HS-5 (cell line): ENCODE results near the gene EBPL.
A peak's percentile ranks its signal among the peaks of the same experiment; 100 is the strongest.

Experiments
- DNase-seq: peaks from one replicate; pipeline ENCODE4 v3.0.0-alpha.2; 2012; ENCODE audit warnings: low read depth

EBPL gene

GRCh38 chr13:49676581-49677298, 14.5 kb downstream of the EBPL start:
- DNase-seq, result no peak

- no peak for DNase-seq
These were observed 20.5 kb downstream of the EBPL start for GRCh38 chr13:49670828-49671227.

DNA sequence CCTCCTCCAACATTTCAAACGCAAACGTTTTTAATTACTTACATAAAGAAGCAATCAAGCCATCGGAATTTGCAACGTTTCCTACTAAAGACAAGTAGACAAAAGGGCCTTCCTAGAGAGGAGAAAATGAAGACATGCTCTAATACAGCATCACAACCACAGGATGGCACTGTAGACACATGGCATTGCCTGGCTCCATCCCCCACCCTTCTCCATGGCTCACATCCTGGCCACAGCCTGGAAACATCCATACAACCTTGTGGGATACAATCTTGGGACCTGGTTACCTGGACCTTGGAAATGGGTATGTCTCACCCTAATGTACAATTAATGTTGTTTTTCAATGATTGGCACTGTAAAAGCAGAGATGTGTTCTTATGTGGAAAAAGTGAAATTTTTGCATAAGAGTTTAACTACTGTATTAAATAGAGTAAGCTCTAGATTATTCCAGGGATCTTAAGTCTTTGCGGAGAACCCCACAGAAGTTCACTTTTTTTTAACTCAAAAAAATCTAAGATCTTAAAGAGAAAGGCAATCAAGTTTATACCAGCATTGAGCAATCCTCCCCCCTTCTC, 21.5 kb downstream of the EBPL start:
- no peak for DNase-seq

GRCh38 chr13:49667773-49668172, 23.5 kb downstream of the EBPL start:
- no peak for DNase-seq

DNA sequence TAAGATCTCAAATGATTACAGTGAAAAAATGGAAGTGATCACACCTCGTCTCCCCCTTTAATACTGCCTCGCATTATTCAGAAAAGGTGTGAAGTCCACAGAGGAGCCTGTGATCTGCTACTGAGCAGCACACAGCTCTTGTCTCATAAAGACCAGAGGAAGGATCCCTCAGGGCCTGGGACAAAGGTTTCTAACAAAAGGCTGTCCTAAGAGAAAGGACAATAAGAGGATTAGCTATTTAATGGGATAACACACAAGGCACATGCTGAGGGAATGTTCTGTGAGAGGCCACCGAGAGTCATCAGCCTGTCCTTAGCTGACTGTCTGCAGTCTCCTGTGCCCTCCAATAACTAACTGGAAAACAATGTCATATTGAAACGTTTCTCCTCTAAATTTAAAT, 26.7 kb downstream of the EBPL start:
- DNase-seq, result no peak

DNA sequence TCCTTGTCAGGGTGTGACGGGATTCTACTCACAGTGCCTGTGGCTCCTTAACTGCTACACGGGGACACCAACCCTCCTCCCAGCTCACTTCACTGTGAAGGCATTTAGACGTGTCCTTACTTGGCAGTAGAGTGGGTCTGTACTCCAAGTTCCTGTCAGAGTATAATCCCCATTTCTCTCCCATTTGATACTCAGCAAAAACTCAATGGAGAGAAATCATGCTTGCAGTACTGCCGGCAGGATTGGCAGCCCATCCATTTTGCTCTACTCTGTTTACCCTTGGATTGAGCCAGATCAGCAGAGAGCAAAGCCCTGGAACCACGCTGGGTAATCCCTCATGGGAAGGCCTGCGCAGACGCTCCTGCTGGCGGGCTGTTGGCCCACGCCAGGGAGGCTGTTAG, 34.0 kb downstream of the EBPL start:
- DNase-seq, result no peak

- no peak for DNase-seq
These were observed 35.4 kb downstream of the EBPL start for GRCh38 chr13:49655906-49656305.

- DNase-seq, result no peak
These were observed 37.3 kb downstream of the EBPL start for GRCh38 chr13:49654011-49654410.

- no peak for DNase-seq
These were observed 37.8 kb downstream of the EBPL start for GRCh38 chr13:49653478-49653877.

- no peak for DNase-seq
These were observed 38.7 kb downstream of the EBPL start for GRCh38 chr13:49652355-49653305.

- no peak for DNase-seq
These were observed 39.5 kb downstream of the EBPL start for GRCh38 chr13:49651570-49652354.

GRCh38 chr13:49649963-49650312, 41.3 kb downstream of the EBPL start:
- DNase-seq, result no peak

- no peak for DNase-seq
These were observed 41.9 kb downstream of the EBPL start for GRCh38 chr13:49649244-49649962.

DNA sequence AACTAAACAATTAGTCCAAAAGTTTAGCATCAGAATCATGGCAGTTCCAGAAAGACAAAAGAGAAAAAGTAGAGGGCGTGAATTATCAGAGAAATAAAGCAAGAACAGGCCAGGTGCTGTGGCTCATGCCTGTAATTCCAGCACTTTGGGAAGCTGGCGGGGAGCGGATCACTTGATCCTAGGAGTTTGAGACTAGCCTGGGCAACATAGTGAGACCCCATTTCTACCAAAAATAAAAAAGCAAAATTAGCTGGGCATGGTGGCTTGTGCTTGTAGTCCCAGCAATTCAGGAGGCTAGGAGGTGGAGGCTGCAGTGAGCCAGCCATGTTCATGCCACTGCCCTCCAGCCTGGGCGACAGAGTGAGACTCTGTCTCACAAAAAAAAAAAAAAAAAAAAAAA, 44.6 kb downstream of the EBPL start:
- no peak for DNase-seq

DNA sequence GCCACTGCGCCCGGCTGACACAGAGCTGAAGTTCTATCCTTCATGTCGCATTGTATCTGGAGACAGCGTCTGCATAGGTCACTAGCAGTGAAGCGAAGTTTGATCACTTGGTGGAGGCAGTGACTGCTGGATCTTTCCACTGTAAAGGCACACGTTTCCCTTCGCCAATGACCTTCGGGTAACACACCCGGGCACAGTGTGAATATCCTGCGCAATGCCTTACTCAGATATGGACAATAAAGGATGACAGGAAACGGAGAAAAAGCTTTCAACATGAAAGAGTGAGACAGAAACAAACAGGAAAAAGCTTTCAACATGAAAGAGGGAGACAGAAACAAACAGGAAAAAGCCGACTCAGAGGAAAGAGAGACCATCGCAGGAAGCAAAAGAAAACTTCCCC, 45.8 kb downstream of the EBPL start:
- DNase-seq, result no peak

DNA sequence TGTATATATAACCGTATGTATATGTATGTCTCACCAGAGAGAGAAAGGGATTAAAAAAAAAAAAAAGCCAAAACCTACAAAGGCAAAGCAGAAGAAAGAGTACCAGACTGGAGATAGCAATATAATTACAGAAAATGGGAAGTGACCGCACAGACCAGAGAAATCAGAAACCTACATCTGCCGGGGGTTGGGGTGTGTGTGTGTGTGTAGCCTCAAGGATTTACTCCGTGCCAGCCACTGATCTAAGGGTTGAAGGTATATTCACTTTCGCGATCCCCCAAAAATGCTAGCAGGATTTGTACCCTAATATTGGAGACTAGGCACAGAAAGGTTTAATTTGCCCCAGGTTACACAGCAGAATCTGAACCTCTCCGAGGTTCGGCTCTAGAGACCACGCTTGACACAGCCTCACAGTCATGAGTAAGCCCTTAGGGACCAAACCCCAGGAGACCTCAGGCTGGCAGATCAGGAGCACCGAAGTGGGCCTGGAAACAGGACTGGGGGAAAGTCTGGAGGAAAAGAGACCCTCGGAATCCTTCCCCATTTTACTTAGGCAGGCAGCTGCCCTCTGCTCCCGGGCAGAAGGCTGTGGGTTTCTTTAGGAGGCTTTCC, 48.1 kb downstream of the EBPL start:
- no peak for DNase-seq

DNA sequence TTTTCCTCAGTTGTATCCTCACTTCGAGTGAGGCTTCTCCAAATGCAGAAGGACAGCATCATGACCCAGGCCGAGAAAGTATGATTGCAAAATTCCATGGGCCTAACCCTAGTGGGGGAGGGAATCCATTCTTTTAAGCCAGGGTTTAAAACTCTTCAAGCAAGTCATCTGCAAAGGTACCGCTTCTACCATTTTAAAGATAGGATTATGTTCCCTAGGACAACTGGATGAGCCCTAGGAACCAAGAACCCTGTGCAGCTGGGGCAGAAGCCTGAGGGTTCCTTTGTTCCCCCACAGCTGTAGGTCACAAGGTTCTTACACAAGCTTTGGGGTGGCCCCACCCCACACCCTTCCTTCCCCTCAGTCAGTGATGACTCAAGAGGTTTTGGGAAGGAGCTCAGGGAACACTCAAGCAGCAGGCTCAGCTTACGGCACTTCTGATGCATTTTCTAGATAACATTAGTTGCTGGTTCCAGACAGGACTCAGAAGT, 49.4 kb downstream of the EBPL start:
- DNase-seq, result peak; percentile 28

DNA sequence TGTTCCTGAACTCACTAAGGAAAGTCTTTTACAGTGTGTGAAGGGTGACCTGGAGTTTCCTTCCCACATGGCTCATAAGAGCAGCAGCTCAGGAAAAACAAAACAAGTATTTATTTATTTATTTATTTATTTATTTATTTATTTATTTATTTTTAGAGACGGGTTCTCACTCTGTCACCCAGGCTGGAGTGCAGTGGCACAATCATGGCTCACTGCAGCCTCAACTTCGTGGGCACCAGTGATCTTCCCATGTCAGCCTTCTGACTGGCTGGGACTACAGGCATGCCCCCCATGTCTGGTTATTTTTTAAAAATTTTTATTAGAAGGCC, 52.6 kb downstream of the EBPL start:
- no peak for DNase-seq

DNA sequence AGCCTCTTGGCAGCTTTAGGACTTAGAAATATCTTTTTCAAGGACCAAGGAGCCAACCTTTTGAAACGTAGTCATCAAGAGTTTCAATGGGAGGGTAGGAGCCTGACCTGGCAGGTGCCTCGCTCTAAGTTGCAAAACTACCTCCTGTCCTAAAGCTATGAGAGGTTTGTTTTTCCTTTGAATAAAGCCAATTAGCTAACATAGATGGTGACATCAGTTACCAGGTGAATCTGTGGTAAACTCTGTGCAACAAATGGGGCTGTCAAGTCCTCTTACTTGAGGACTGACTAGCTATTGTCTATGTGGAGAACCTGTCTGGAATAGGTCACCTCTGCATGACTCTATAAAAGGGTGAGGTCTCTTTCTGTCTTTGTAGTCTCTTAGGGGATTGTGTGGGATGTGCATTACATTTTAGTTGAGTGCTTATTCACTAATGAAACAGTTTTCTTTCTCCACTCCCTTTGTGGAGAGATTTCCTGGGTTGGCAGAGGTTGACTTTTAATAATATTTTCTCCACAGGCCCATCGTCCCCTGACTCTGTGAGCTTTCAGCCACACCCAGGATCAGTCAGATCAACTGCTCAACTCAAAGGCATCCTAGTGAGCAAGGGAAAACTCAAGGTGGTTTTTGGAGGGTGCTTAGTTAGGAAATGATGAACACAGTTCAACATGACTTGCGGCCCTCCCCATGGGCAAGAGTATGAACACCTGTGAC, 53.1 kb downstream of the EBPL start:
- DNase-seq, result no peak

DNA sequence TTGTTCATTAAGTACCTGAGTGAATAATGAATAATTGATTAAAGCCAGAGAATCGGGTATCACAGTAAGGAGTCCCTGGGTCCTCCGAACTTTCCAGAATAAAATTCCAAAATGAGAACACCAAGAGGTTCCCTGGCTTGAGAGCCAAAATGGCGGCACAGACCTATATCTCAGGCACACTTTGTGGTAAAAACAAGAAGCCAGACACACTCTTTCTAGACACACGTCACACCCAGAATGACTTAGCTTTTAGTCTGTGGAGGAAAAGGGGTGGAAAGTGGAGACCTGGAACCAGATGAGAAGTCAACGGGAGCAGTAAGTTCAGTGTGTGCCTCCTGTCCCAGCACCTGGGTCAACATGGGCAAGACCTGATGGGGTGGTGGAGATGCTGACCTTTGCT, 54.6 kb downstream of the EBPL start:
- DNase-seq, result no peak
